Measurements from ENCODE around the gene IFITM1.
"Not testable (repeated sequence)": the region's sequence is repeated elsewhere in the genome, so short reads cannot be mapped to it uniquely, and the experiment has no call there.

IFITM1 gene

GRCh38 chr11:325796-326591, 12.2 kb downstream of the IFITM1 start:
- in situ Hi-C loops (cut with HindIII; ENCODE audit: low sequenced_read_pairs): no loop called here

- in situ Hi-C loops (cut with HindIII; ENCODE audit: low sequenced_read_pairs): no loop called here
Measured at GRCh38 chr11:326592-326841, 12.7 kb downstream of the IFITM1 start.

GRCh38 chr11:326842-327580, 13.2 kb downstream of the IFITM1 start:
- in situ Hi-C loops (cut with HindIII; ENCODE audit: low sequenced_read_pairs): no loop called here

- in situ Hi-C loops (cut with HindIII; ENCODE audit: low sequenced_read_pairs): no loop called here
Measured at GRCh38 chr11:327581-327923, 13.7 kb downstream of the IFITM1 start.

- in situ Hi-C loops (cut with HindIII; ENCODE audit: low sequenced_read_pairs): no loop called here
Measured at GRCh38 chr11:328012-328411, 14.2 kb downstream of the IFITM1 start.

GRCh38 chr11:328516-329100, 14.8 kb downstream of the IFITM1 start:
- in situ Hi-C loops (cut with HindIII; ENCODE audit: low sequenced_read_pairs): not testable (repeated sequence)

- in situ Hi-C loops (cut with HindIII; ENCODE audit: low sequenced_read_pairs): loop anchor here (10.0 kb wide), 1 partner anchor 75 kb away; no protein-coding TSS in a partner anchor
Measured at GRCh38 chr11:329886-330253, 16.0 kb downstream of the IFITM1 start.

- in situ Hi-C loops (cut with HindIII; ENCODE audit: low sequenced_read_pairs): loop anchor here (10.0 kb wide), 1 partner anchor 75 kb away; no protein-coding TSS in a partner anchor
Measured at GRCh38 chr11:330307-330693, 16.5 kb downstream of the IFITM1 start.

- in situ Hi-C loops (cut with HindIII; ENCODE audit: low sequenced_read_pairs): loop anchor here (10.0 kb wide), 1 partner anchor 76 kb away; no protein-coding TSS in a partner anchor
Measured at GRCh38 chr11:330694-331357, 17.0 kb downstream of the IFITM1 start.

- in situ Hi-C loops (cut with HindIII; ENCODE audit: low sequenced_read_pairs): loop anchor here (10.0 kb wide), 1 partner anchor 77 kb away; no protein-coding TSS in a partner anchor
Measured at GRCh38 chr11:331358-332060, 17.7 kb downstream of the IFITM1 start.

- in situ Hi-C loops (cut with HindIII; ENCODE audit: low sequenced_read_pairs): loop anchor here (10.0 kb wide), 1 partner anchor 78 kb away; no protein-coding TSS in a partner anchor
Measured at GRCh38 chr11:332651-333480, 19.0 kb downstream of the IFITM1 start.

- in situ Hi-C loops (cut with HindIII; ENCODE audit: low sequenced_read_pairs): loop anchor here (10.0 kb wide), 1 partner anchor 79 kb away; no protein-coding TSS in a partner anchor
Measured at GRCh38 chr11:333616-334263, 19.9 kb downstream of the IFITM1 start.

GRCh38 chr11:334264-334994, 20.6 kb downstream of the IFITM1 start:
- in situ Hi-C loops (cut with HindIII; ENCODE audit: low sequenced_read_pairs): loop anchor here (10.0 kb wide), 1 partner anchor 80 kb away; no protein-coding TSS in a partner anchor

- in situ Hi-C loops (cut with HindIII; ENCODE audit: low sequenced_read_pairs): loop anchor here (10.0 kb wide), 1 partner anchor 81 kb away; no protein-coding TSS in a partner anchor
Measured at GRCh38 chr11:335779-336658, 22.2 kb downstream of the IFITM1 start.

GRCh38 chr11:336659-337198, 22.9 kb downstream of the IFITM1 start:
- in situ Hi-C loops (cut with HindIII; ENCODE audit: low sequenced_read_pairs): loop anchor here (10.0 kb wide), 1 partner anchor 82 kb away; no protein-coding TSS in a partner anchor

GRCh38 chr11:337711-338110, 23.9 kb downstream of the IFITM1 start:
- in situ Hi-C loops (cut with HindIII; ENCODE audit: low sequenced_read_pairs): loop anchor here (10.0 kb wide), 1 partner anchor 83 kb away; no protein-coding TSS in a partner anchor

- in situ Hi-C loops (cut with HindIII; ENCODE audit: low sequenced_read_pairs): loop anchor here (10.0 kb wide), 1 partner anchor 85 kb away; no protein-coding TSS in a partner anchor
Measured at GRCh38 chr11:339963-340362, 26.1 kb downstream of the IFITM1 start.

Measured in DLD1 (cell line).